GM12892 (cell line): ENCODE measurements around the gene EPHA4.

Experiments
- POLR2A ChIP-seq: IDR thresholded peaks from 2 replicates; pipeline ENCODE4 v1.6.1; 2011; ENCODE audit warnings: low read depth, low read length, control low read depth
- POLR2AphosphoS5 ChIP-seq: IDR thresholded peaks from 2 replicates; pipeline ENCODE4 v1.6.1; 2011; ENCODE audit warnings: low read depth, low read length, control low read depth
- TAF1 ChIP-seq: IDR thresholded peaks from 2 replicates; pipeline ENCODE4 v1.6.1; 2011; ENCODE audit warnings: low read depth, mild to moderate bottlenecking, control low read depth, low read length, borderline replicate concordance

DNA sequence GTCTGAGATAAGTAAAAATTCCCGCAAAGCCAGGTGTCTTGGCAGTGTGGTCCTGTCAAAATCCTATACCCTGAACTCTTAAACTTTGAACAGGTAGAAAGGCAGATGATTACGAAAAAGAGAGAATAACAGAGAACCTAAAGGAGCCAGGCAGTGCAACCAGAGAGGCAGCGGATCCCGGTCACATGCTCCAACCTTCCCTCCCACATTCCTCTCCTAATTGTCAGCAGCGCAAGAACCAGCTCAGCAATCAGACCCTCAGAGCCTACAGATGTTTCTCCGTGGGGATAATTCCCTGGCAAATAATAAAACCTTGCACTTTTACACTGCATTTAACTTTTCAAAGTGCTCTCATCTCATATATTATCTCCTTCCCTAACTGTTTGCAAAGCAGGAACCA lies 124.8 kb downstream of the EPHA4 start:
- TF ChIP-seq POLR2A (no peak), POLR2AphosphoS5 (no peak), TAF1 (no peak)
